ENCODE data around the gene ANAPC1. TPM values are rescaled to one million over a fixed set of nuclear protein-coding genes. Genes with fewer than 3 reads are reported as not detected.
"Not testable (repeated sequence)": the region's sequence is repeated elsewhere in the genome, so short reads cannot be mapped to it uniquely, and the experiment has no call there.

Gene ANAPC1
- total and polyA plus RNA-seq, 9 of the 15 experiments (the other 6 are each of a cell fraction or from before 2014, with no cell fraction given), result 14.0 to 126 (median 78.2) TPM

DNA sequence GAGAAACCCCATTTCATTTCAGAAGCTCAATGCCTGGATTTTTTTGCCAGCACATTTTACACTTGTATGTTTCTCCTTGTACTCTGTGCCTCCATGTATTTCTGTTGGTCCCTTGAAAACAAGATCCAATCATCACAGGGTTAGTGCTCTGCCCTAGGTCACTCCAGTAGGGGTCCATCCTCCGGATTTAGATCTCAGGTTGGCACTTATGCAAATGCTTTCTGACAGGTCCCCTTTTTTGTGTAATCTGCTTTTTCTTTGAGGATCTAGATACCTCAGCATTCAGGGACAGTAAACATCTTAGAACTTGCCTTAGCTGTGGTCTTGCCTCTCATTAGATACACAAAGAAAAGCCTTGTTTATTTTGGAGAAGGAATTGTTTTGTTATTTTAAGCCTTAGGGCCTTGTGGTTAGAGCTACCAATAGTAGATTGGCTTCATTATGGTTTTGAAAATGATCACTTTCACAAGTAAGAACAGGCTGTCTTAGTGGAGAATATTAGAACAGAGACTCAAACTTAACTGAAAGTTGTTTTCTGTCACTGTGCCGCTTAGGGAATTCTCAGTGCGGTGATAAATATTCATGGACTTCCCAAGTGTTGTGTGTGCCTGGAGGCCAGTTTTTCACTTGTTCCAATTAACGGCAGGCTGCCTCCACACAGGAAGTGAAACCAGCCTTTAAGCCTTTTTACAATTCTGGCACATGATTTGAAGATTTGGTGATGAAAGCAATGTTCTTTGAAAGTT, 22.2 kb upstream of the ANAPC1 start (continued):
- TF ChIP-seq, protein P1, sequence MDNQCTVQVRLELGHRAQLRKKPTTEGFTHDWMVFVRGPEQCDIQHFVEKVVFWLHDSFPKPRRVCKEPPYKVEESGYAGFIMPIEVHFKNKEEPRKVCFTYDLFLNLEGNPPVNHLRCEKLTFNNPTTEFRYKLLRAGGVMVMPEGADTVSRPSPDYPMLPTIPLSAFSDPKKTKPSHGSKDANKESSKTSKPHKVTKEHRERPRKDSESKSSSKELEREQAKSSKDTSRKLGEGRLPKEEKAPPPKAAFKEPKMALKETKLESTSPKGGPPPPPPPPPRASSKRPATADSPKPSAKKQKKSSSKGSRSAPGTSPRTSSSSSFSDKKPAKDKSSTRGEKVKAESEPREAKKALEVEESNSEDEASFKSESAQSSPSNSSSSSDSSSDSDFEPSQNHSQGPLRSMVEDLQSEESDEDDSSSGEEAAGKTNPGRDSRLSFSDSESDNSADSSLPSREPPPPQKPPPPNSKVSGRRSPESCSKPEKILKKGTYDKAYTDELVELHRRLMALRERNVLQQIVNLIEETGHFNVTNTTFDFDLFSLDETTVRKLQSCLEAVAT (IDR thresholded peaks at IDR 0.05), result no peak
- no peak for TF ChIP-seq SMARCA5 (IDR thresholded peaks at IDR 0.05)
- TF ChIP-seq, protein P2, sequence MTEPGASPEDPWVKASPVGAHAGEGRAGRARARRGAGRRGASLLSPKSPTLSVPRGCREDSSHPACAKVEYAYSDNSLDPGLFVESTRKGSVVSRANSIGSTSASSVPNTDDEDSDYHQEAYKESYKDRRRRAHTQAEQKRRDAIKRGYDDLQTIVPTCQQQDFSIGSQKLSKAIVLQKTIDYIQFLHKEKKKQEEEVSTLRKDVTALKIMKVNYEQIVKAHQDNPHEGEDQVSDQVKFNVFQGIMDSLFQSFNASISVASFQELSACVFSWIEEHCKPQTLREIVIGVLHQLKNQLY (CRISPR knock-in tag; conservative IDR thresholded peaks at IDR 0.05), result no peak

DNA sequence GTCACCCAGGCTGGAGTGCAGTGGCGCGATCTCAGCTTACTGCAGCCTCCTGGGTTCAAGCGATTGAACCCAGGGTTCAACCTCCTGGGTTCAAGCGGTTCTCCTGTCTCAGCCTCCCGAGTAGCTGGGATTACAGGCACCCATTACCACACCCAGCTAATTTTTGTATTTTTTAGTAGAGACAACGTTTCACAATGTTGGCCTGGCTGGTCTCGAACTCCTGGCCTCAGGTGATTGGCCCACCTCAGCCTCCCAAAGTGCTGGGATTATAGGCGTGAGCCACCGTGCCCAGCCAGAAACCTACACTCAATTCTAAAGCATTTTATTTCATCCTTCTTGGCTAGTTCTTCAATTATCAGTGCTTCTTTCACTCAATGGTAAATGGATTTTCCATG, 21.5 kb upstream of the ANAPC1 start:
- H3K9ac ChIP-seq (ENCODE audit: insufficient read depth in 1 of 2, low read depth in 2 of 2, low read length in 2 of 2); FAIRE-seq; POLR2A ChIA-PET: not testable (repeated sequence)

More for the DNA sequence above, 21.5 kb upstream of the ANAPC1 start:
- Histone ChIP-seq H3K4me1 (replicated peaks in 1 of 2; ENCODE audit: control insufficient read depth in 2 of 2, insufficient read depth in 2 of 2, low read length in 2 of 2) (peaks cover 6 to 31% of the 10 kb centered on the region in 2 experiments; a peak in 4 of 5 replicates), H2AFZ (ENCODE audit: low read depth, low read length) (peak overlapping the region; percentile 64; the same call in 1 of the 2 replicates)
- BruUV-seq (replicated peaks); H3K9me1 ChIP-seq (ENCODE audit: control insufficient read depth, insufficient read depth, low read length); ATAC-seq; H3K4me2 ChIP-seq (ENCODE audit: insufficient read depth, low read length); H3K36me3 ChIP-seq (ENCODE audit: control insufficient read depth, insufficient read depth, low read length); H4K20me1 ChIP-seq (replicated peaks; ENCODE audit: control insufficient read depth, insufficient read depth, low read length); DNase-seq (ENCODE audit: extremely low read depth in 1 of 4, low spot score in 3 of 4); intact Hi-C loops (cut with micrococcal nuclease); CTCF ChIA-PET (ENCODE audit: low intra/inter-chr PET ratio); H3K9me3 ChIP-seq (replicated peaks; ENCODE audit: control insufficient read depth, insufficient read depth, low read depth, low read length); H3K27ac ChIP-seq (ENCODE audit: extremely low read depth, low read depth, low read length); H3K4me3 ChIP-seq; H3K27me3 ChIP-seq (ENCODE audit: control insufficient read depth in 2 of 2, insufficient read depth in 2 of 2, low read length in 2 of 2); H3K79me2 ChIP-seq (ENCODE audit: control insufficient read depth, insufficient read depth, low read length): not testable (repeated sequence)
- TF ChIP-seq CEBPB (tag; IDR thresholded peaks at IDR 0.05), result peak; percentile 54; the same call in 1 of the 2 replicates
- 37% methylated on average over 5 of the region's 9 CpGs for WGBS (ENCODE audit: insufficient coverage, low coverage, missing lambda C conversion rate)
- in situ Hi-C loops (cut with MboI), result loop anchor here (5.0 to 10.0 kb wide), 2 partner anchors 127 to 679 kb away; partner anchors contain the start of gene CHCHD5

Data from K562 (cell line).